MM.1S (cell line): ENCODE data around the gene SDC3.
"Not testable (repeated sequence)": the region's sequence is repeated elsewhere in the genome, so short reads cannot be mapped to it uniquely, and the experiment has no call there.

Source experiments
- CTCF ChIP-seq: fragments of 300-600 bp; sonication (generic); IDR thresholded peaks from 2 replicates; pipeline ENCODE4 v1.5.1; 2016; ENCODE audit warnings: antibody characterized with exemption, low read length, mixed read lengths
- EZH2 ChIP-seq: fragments of 300-600 bp; sonication (generic); optimal IDR thresholded peaks from 2 replicates; pipeline ENCODE3; 2017; ENCODE audit warnings: low read depth, mild to moderate bottlenecking, antibody characterized with exemption, low read length, mixed read lengths
- EZH2phosphoT487 ChIP-seq: fragments of 300-600 bp; sonication (generic); IDR thresholded peaks from 2 replicates; pipeline ENCODE4 v1.6.1; 2018; ENCODE audit warnings: antibody characterized with exemption, low read length

- not testable (repeated sequence) for TF ChIP-seq CTCF, EZH2phosphoT487, EZH2
These were observed 27.2 kb upstream of the SDC3 start for GRCh38 chr1:30935758-30936157.
